HG03066 (cell line): Measurements from ENCODE around the gene CYB5A.

Experiments
- ATAC-seq: cut with Tn5 transposase; IDR thresholded peaks from one replicate; pipeline ENCODE4 v1.9.1; 2021; ENCODE audit warnings: low read depth; ENCODE audit not compliant: unreplicated experiment

The CYB5A gene

DNA sequence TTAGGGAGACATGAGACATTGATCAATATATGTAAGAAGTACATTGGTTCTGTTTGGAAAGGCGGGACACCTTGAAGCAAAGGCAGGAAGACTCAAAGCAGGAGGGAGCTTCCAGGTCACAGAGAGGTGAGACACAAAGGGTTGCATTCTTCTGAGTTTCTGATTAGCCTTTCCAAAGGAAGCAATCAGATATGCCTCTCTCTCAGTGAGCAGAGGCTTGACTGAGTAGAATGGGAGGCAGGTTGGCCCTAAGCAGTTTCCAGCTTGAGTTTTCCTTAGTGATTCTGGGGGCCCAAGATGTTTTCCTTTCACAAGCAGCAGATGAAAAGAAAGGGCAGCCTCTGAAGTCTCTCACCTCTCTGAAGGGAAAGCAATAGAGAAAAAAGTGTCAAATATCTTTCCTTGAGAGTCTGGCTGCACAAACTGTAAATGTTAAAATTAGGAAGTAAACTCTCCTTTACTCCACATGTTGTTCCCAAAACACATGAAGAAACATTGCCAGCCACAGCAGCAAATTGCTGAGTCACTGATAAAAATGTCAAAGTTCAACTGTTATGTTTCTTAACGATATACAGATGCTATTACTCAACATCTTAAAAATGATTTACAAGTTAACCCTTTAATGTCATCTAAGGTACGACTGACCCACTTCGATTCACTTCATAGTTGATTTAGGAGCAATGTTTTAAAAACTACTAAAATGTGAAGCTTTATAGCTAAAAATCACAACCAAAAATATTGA is 40.3 kb downstream of the CYB5A start:
- no peak for ATAC-seq

DNA sequence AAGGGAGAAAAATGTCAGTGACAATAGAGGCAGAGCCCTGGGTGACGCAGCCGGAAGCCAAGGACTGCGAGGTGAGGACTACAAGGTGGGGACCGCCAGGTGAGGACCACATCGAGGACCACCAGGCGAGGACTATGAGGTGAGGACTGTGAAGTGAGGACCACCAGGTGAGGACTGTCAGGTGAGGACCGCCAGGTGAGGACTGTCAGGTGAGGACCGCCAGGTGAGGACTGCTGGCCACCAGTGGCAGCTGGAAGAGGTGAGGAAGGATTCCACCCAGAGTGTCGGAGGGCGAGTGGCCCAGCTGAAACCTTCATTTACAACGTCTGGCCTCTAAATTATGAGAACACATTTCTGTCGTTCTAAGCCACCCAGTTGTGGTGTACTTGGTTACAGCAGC is 41.6 kb downstream of the CYB5A start:
- ATAC-seq = no peak

DNA sequence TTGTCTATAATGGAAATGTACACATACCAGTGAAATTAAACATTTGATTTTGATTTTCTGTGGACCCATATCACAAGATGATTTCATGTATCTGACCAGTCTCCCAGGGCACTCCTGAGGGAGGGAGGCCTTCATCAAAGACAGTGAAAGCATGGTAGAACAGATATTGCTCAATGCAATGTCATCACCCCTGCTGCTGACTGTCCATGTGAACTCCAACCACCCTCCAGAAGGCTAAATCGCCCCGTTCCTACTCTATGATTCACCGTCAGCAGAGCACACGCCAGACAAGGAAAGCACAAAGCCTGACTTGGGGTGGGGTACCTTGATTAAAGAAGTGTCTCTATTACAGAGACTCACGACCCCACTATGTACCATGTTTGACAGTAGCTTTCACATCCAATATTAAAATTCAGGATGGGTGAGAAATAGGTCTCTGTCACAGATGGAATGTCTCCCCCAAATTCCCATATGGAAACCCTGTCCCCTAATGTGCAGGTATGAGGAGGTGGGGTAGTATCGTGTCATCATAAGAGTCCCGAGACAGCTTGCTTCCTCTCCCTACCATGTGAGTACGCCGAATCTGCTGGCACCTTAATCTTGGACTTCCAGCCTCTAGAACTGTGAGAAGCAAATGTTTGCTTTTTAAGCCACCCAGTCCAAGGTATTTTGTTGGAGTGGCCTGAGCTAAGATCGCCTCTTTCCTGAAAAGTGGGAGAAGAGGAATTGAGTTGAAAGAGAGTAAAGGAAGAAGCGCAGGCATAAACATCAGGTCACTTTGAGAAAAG is 42.4 kb downstream of the CYB5A start:
- ATAC-seq = no peak

DNA sequence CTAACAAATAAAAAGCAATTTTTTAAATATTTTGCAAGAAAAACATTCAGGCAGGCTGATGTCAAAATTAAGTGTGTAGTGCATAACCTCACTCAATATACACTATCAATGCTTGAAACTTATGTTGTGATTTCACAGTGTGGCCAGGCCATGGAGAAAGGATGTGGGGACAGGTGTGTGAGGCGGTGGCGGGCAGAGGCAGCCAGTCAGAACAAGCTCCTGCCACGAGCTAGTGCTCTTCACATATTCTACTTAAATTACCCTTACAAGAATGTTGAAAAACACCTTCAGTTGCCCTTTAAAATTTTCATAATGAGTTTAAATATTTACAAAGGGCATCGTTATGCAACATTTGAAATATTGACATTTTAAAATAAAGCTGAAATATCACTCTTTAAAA is 43.2 kb downstream of the CYB5A start:
- ATAC-seq = peak; percentile 78

DNA sequence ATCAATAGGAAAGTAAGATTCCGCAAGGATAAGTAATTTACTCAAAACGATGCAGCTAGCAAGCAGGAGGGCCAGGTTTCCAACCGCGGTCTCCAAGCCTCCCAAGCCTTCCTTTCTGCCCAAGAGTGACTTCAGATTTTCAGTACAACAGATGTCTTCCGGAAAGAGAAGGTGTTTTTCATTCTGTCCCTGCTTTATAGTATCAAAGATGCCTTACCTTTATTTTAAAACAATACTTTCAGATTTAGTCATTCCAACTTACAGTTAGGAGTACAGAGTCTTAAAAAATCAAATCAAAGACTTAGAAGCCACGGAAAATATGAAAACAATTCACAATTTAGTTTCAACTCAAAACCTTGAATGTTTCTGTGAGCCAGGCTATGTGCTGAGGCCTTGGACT is 43.6 kb downstream of the CYB5A start:
- ATAC-seq = no peak

DNA sequence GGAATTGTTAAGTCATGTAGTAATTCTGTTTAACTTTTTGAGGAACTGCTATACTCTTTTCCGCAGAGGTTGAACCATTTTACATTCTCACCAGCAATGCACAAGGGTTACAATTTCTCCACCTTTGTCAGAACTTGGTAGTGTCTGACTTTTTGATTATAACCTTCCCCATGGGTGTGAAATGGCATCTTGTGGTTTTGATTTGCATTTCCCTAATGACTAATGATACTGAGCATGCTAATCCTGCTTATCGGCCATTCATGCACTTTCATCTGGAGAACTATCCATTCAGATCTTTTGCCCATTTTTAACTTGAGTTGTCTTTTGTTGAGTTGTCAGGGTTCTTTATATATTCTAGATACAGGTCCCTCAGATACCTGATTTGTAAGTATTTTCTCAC is 47.2 kb downstream of the CYB5A start:
- ATAC-seq = no peak

DNA sequence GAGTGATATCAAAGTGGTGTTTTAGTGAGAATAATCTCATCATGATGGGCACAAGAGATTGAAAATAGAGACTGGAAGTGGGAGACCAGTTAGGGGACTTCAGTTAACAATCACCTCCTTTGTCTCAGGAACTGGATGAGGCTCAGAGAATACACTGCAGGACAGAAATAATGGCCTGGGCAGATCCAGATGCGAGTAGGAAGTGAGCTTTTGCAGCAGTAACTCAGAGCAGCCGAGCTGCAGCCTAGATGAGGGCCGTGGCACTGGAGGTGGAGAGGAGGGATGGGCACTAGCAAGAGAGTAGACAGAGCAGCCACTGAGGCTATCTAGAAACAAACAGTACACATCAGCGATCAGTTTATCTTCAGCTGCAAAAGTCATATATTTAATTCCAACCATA is 48.6 kb downstream of the CYB5A start:
- ATAC-seq = no peak

DNA sequence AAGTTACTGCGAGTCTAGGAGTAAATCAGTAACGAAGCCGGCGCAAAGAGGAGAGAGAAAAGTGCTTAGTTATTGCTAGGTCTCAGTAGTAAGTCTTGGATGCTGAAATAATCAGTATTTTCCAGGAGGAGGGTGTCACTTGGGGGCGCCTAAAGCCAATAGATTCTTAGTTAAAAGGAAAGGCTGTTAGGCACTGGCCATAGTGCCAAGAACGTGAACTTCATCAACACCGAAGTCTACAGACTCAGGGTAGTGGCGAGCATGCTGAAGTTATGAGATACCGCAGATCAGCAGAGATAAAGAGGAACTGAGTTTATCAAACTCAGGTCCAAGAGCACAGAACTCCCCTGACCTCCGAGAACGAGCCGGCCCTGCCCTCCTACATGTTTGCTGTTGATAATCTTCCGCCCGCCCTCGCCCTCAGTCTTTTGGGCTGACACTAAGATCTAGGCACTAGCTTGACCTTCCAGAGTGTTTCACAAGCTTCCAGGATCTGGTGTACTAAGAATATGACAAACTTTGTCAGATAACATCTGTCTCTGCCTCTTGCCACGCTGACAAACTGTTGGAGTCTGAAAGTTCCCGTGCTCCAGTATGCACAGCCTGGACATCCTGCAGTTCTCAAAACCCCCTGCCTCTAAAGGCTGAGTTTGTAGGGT is 49.2 kb downstream of the CYB5A start:
- ATAC-seq = no peak

DNA sequence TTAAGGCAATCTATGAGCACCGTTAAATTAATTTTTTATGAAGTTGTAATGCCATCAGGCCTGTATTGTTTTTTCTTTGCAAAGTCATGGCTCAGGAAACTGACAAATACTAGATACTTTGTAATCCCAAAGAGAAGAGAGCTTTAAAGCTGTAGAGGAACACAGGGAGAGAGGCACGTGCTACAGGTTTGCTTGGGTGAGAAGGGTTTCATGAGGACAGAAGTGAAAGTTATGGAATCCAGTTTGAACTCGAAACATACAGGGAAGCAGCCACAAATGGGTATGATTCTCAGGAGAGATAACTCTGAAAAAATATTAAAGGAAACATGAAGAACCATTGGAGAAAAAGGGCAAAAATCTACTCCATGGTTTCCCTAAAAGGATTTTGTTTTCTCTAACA is 49.8 kb downstream of the CYB5A start:
- ATAC-seq = no peak

DNA sequence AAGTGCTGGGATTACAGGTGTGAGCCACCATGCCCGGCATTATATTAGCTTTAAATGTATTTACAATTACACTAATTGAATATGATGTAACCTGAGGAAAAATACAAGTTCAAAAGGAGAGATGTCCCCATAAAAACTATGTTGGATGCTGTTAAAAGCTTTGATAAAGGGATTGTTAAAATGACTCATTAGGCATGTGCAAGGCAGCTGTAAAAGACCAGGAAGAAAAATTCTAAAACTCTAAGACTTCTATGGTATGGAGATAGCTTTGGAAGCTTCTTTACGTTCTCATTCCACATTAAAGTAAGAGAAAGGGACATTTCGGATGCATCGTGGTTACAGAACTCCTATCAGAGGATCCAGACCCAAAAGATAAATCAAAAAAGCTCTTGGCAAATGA is 50.3 kb downstream of the CYB5A start:
- no peak for ATAC-seq

DNA sequence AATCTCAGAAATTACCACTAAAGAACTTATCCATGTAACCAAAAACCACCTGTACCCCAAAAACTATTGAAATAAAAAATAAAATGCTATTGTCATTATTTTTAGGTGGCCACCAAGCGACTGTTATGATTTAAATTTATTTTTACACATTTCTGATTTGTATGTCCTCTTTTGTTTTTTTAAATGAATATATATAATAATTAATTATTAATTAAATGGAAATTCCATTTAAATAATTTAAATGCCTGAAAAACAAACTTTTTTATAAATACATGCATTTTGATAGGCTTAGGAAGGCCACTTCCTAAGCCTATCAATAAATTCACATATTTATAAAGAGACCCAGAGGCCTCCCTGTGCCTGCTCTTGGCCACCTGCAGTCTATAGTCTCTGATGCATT is 52.2 kb downstream of the CYB5A start:
- ATAC-seq = no peak

DNA sequence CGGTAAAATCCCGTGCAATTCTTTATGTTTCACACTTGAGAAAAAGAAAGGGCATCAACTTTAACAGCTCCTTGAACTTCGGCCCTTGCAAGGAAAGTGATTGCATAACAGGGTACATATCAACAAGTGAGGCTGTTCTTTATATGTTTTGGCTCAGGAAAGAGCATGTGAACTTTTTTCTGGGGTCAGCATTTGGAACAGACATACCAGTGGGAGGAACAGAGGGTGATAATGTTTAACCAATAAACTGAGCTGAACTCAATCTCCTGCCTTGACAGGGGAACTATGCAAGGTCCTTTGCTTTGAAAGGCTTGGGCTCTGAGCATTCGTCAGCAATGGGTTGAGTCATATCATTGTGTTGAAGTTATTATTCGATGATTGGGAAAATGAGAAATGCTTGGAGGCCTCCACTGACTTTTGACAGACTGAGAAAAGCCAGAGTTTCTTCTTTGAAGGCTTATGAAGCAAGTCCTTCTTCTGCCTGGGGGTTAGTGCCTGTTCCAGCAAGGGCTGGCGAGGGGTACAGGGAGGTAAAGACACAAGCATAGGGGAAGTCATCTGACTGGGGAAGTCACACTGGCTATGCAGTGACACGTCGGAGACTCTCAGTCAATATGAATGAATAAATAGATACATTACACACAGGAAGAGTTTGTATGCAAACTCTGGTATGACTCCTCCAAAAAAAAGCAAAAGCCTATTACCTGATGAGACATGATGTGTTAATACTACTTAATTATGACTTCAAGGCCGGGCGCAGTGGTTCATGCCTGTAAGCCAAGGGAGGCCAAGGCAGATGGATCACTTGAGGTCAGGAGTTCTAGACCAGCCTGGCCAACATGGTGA is 57.2 kb downstream of the CYB5A start:
- no peak for ATAC-seq

DNA sequence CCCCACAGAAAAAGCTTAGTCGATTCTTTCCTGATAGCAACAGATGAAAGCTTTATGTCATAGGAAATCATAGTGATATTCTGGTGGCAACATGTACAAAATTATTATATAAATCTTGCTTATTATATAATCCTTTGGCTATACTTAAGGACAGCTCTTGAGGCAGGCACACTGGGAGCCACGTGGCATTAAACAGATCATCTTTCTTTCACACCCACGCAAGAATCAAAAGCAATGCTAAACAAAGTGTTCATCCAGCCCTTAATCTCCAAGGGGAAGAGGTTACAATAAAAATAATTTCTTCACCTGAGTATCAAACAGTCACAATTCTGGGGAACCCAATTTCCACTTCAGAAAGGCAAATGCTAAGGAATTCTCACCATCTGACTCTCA is 57.8 kb downstream of the CYB5A start:
- no peak for ATAC-seq

DNA sequence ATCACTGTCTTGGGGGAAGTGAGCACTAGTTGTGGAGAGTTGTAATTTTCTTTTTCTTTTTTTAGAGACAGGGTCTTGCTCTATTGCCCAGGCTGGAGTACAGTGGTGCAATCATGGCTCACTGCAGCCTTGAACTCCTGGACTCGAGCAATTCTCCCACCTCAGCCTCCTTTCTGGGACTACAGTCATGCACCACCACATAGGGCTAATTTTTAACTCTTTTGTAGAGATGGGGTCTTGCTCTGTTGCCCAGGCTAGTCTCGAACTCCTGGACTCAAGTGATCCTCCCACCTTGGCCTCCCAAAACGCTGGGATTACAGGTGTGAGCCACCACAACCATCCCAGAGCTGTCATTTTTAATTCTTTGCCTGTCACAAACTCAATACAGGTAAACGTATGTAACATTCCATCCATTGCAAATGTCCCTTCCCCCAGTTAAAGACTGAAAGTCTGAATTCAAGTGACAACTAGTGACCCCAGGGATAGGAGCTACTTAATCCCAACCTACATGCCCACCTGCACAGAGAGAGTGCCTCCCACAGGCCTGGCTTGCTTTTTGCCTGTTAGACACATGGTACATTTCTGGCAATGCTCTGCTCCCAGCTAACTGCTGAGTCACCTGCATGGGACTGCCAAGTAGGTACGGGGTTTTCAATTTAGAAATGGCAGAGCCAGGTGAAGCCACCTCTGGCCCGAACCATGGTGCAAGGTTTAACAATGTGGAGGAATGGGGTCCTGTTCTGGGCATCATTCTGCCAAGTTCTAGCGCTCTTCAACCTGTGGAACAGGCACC is 60.6 kb downstream of the CYB5A start:
- ATAC-seq = no peak

DNA sequence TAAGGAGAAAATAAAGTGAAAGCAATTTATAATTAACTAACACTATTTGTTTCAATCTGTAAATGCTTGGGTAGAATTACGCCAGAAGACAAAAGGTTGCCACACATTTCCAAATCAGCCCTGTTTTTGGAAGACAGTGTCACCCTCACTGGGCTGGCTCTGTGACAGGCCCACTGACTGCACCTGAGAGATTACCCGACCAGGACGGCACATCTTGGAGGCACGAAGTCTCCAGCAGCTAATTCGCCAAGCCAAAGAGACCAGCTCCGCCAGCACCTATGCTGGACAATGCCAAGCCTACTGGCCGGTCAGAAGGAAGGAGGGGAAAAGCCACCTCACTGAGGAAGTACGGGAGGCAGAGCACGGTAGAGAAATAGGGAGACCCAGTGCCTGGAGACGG is 61.9 kb downstream of the CYB5A start:
- ATAC-seq = no peak

DNA sequence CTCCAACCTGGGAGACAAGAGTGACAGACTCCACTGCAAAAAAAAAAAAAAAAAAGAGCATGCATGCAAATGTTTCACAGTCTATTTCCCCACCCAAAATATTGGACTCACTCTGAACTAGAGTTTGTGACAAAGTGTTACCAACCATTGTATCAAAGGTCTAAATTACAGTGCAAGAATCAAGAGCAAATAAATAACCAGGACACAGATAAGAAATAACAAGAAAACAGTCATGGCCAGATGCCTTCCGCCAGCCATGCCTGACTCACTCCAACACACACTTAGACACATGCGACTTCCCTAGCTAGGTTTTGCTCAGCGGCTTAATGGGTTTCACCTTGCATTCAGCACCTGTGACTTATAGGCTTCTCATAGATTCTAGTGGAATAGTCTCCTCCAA is 62.8 kb downstream of the CYB5A start:
- no peak for ATAC-seq

DNA sequence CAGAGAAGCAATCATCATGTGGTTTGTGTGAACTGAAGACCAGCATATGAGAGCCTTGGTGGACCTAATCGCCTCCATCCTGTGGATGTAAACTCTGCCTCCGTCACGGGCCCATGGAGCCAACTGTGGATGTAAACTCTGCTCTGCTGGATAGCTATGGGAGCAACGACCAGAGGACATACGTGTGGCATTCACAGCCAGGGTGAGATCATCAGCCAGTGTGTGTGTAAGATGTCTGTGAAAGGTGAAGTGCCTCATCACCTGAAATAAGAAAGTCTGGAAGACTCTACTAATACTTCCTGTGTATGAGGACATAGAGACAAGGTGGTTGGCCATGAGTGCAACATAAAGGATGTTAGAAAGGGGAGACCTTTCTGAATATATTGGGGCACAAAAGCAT is 63.5 kb downstream of the CYB5A start:
- ATAC-seq = no peak

DNA sequence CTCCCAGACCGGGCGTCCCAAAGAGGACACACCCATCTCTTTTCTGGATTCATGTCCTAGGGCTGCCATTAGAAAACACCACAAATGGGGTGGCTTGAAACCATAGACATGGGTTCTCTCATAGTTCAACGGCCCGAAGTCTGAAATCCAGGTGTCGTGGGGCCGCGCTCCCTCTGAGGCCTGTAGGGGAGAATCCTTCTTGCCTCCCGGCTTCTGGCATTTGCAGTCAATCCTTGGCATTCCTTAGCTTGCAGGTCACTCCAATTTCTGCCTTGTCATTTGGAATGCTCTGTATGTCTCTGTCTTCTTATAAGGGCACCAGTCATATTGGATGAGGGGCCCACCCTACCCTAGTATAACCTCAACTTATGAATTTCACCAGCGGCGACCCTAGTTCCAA is 65.1 kb downstream of the CYB5A start:
- no peak for ATAC-seq

DNA sequence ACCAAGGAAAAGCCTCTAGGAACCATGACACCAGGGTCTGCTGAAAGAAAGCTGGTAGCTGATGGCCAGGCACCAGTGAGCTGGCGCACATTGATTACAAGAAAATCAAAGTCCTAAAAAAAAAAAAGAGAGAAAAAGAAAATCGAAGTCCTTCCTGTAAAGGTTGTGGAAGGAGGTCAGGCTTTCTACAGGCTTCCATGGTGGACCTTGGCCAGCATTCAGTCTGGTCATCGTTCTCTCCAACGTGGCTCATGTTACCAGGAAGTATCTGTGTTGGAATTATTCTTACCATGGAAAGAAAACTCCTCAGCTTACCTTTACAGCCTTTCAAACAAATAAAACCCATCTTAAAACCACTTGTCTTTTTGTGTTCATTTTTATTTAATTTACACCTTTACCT is 65.6 kb downstream of the CYB5A start:
- no peak for ATAC-seq

DNA sequence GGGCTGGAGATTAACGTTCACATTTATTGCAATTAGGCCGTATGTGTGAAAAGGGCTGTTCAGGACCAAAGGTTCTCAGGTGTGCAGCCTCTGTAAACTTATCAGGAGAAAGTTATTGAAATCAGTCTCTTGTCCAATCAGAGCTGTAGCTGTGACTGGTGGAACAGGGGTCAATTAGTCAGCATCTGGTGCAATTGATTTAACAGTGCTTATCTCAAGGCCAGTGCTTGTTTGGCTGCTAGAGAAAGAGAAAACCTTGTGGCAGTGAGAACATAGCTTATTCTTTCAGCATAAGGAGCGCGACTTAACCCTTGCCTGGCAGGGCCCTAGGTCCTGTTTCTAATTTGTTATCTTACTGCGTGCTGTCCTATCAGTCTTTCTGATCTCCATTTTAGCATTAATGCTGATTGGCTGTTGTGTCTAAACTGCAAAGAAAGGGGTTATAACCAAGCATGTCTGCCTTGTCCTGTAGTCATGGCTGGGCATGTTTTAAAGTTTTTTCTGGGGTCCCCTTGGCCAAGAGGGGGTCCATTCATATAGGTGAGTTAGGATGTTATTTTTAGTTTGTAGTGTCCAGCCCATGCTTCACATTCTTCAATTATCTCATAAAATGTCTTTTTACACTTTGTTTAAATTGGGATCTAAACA is 66.4 kb downstream of the CYB5A start:
- no peak for ATAC-seq
